Measurements from ENCODE around the gene KCNT1. TPM values are rescaled to one million over a fixed set of nuclear protein-coding genes. Genes with fewer than 3 reads are reported as not detected.

KCNT1 gene
- total and polyA plus RNA-seq, 2 donors (not counting 3 experiments of a cell fraction or from before 2014, with no cell fraction given), result not detected

- no peak for FAIRE-seq
- intact Hi-C loops (cut with micrococcal nuclease), result no loop called here
- CTCF ChIA-PET, result interaction anchor here (1.9 kb wide), 1 partner anchor 20 kb away, joined by 9 read pairs; no protein-coding TSS in a partner anchor
These were observed 75.1 kb downstream of the KCNT1 start for GRCh38 chr9:135776893-135777622.

GRCh38 chr9:135777623-135778177, 75.7 kb downstream of the KCNT1 start:
- H2AFZ ChIP-seq (ENCODE audit: low read depth, low read length), result no peak overlapping the region
- H3K27ac ChIP-seq (ENCODE audit: insufficient read depth, low read depth, low read length), result no peak overlapping the region
- no peaks in the 10 kb centered on the region for H4K20me1 ChIP-seq (replicated peaks; ENCODE audit: control insufficient read depth, extremely low read depth, insufficient read depth, low read length)
- no peaks in the 10 kb centered on the region for H3K9me1 ChIP-seq (replicated peaks; ENCODE audit: control insufficient read depth, extremely low read depth, insufficient read depth, low read length)
- no peaks in the 10 kb centered on the region for H3K9me3 ChIP-seq (replicated peaks; ENCODE audit: control insufficient read depth, insufficient read depth, low read length)
- FAIRE-seq (no peak), DNase-seq (ENCODE audit: low read depth, low spot score) (no peak)
- BruUV-seq (replicated peaks), result no TSS peak
- H3K4me3 ChIP-seq (replicated peaks in 1 of 3; ENCODE audit: insufficient read depth in 1 of 3, low read depth in 1 of 3, low read length in 3 of 3), result no peak overlapping the region
- POLR2A ChIA-PET, result no interaction called here
- no peak for TF ChIP-seq POLR2A (IDR thresholded peaks at IDR 0.05; ENCODE audit: low read depth, low read length)
- TF ChIP-seq GATA2 (IDR thresholded peaks at IDR 0.05; ENCODE audit: insufficient read depth, insufficient read length, low read depth, low read length), result no peak
- TF ChIP-seq CTCF (IDR thresholded peaks at IDR 0.05; ENCODE audit: extremely low read depth in 1 of 2, insufficient read depth in 1 of 2, low read depth in 1 of 2, low read length in 2 of 2), result no peak
- no peak for TF ChIP-seq MYC (IDR thresholded peaks at IDR 0.05; ENCODE audit: low read depth, low read length)
- TF ChIP-seq FOS (IDR thresholded peaks at IDR 0.05; ENCODE audit: borderline replicate concordance, insufficient read depth, low read length), result no peak
- TF ChIP-seq EZH2 (IDR thresholded peaks at IDR 0.05; ENCODE audit: borderline replicate concordance, low read depth, low read length, severe bottlenecking), result no peak
- no peak for TF ChIP-seq MAX (IDR thresholded peaks at IDR 0.05; ENCODE audit: insufficient read depth, insufficient read length)
- TF ChIP-seq POLR2AphosphoS5 (IDR thresholded peaks at IDR 0.05; ENCODE audit: insufficient read depth, low read depth, low read length), result no peak
- TF ChIP-seq JUN (IDR thresholded peaks at IDR 0.05; ENCODE audit: borderline replicate concordance, insufficient read depth, insufficient read length, low read depth), result no peak
- no peaks in the 10 kb centered on the region for H3K27me3 ChIP-seq (ENCODE audit: control insufficient read depth in 2 of 2, insufficient read depth in 2 of 2, low read length in 2 of 2)
- no peaks in the 10 kb centered on the region for H3K79me2 ChIP-seq (ENCODE audit: control insufficient read depth, insufficient read depth, low read length)
- no peaks in the 10 kb centered on the region for H3K36me3 ChIP-seq (ENCODE audit: control insufficient read depth in 2 of 2, extremely low read depth in 1 of 2, insufficient read depth in 2 of 2, low read length in 2 of 2)
- no peak overlapping the region for H3K9ac ChIP-seq (replicated peaks; ENCODE audit: extremely low read depth, insufficient read depth, low read length)
- intact Hi-C loops (cut with micrococcal nuclease), result no loop called here
- CTCF ChIA-PET, result interaction anchor here (1.9 kb wide), 1 partner anchor 20 kb away, joined by 9 read pairs; no protein-coding TSS in a partner anchor
- dilution Hi-C loops (cut with MboI; ENCODE audit: extremely low pct_ligation_motif_present, low sequenced_read_pairs), result no loop called here
- no peak overlapping the region for H3K4me2 ChIP-seq (ENCODE audit: insufficient read depth, low read length)
- H3K4me1 ChIP-seq (ENCODE audit: control insufficient read depth, extremely low read depth, insufficient read depth, low read length), result no peaks in the 10 kb centered on the region

More at GRCh38 chr9:135776893-135777622, 75.1 kb downstream of the KCNT1 start:
- H3K4me2 ChIP-seq (ENCODE audit: insufficient read depth, low read length), result no peak overlapping the region
- no peaks in the 10 kb centered on the region for H3K9me3 ChIP-seq (replicated peaks; ENCODE audit: control insufficient read depth, insufficient read depth, low read length)
- H3K9me1 ChIP-seq (replicated peaks; ENCODE audit: control insufficient read depth, extremely low read depth, insufficient read depth, low read length), result no peaks in the 10 kb centered on the region
- no peaks in the 10 kb centered on the region for H3K27me3 ChIP-seq (ENCODE audit: control insufficient read depth in 2 of 2, insufficient read depth in 2 of 2, low read length in 2 of 2)
- H3K4me3 ChIP-seq (replicated peaks in 1 of 3; ENCODE audit: insufficient read depth in 1 of 3, low read depth in 1 of 3, low read length in 3 of 3), result no peak overlapping the region
- DNase-seq (ENCODE audit: low read depth, low spot score), result no peak
- BruUV-seq (replicated peaks), result no TSS peak
- H4K20me1 ChIP-seq (replicated peaks; ENCODE audit: control insufficient read depth, extremely low read depth, insufficient read depth, low read length), result no peaks in the 10 kb centered on the region
- no peak overlapping the region for H2AFZ ChIP-seq (ENCODE audit: low read depth, low read length)
- POLR2A ChIA-PET, result no interaction called here
- H3K27ac ChIP-seq (ENCODE audit: insufficient read depth, low read depth, low read length), result no peak overlapping the region
- H3K9ac ChIP-seq (replicated peaks; ENCODE audit: extremely low read depth, insufficient read depth, low read length), result no peak overlapping the region
- H3K4me1 ChIP-seq (ENCODE audit: control insufficient read depth, extremely low read depth, insufficient read depth, low read length), result no peaks in the 10 kb centered on the region
- no peaks in the 10 kb centered on the region for H3K36me3 ChIP-seq (ENCODE audit: control insufficient read depth in 2 of 2, extremely low read depth in 1 of 2, insufficient read depth in 2 of 2, low read length in 2 of 2)
- dilution Hi-C loops (cut with MboI; ENCODE audit: extremely low pct_ligation_motif_present, low sequenced_read_pairs), result no loop called here
- H3K79me2 ChIP-seq (ENCODE audit: control insufficient read depth, insufficient read depth, low read length), result no peaks in the 10 kb centered on the region
- TF ChIP-seq JUN (IDR thresholded peaks at IDR 0.05; ENCODE audit: borderline replicate concordance, insufficient read depth, insufficient read length, low read depth), result no peak
- TF ChIP-seq MAX (IDR thresholded peaks at IDR 0.05; ENCODE audit: insufficient read depth, insufficient read length), result peak; percentile 10
